IMR-90 (cell line): ENCODE results near the gene POC1B.

Experiments
- BHLHE40 ChIP-seq: fragments of 150-350 bp; IDR thresholded peaks from 2 replicates; pipeline ENCODE4 v1.6.1; 2016; ENCODE audit warnings: mild to moderate bottlenecking, low read depth, low read length
- CEBPB ChIP-seq: IDR thresholded peaks from 2 replicates; pipeline ENCODE4 v1.6.1; 2012; ENCODE audit warnings: low read depth, low read length, improper control_type of control experiment
- CTCF ChIP-seq: conservative IDR thresholded peaks from 2 replicates; pipeline ENCODE4 v1.5.1; 2012; ENCODE audit warnings: mild to moderate bottlenecking, low read depth, low read length, improper control_type of control experiment
- ELK1 ChIP-seq: fragments of 150-350 bp; IDR thresholded peaks from 2 replicates; pipeline ENCODE4 v1.6.1; 2016; ENCODE audit warnings: low read depth, mild to moderate bottlenecking, low read length, moderate library complexity, borderline replicate concordance
- FOS ChIP-seq: fragments of 150-350 bp; IDR thresholded peaks from 2 replicates; pipeline ENCODE4 v1.6.1; 2016; ENCODE audit warnings: low read depth, low read length
- MAFK ChIP-seq: IDR thresholded peaks from 2 replicates; pipeline ENCODE4 v1.6.1; 2012; ENCODE audit warnings: low read depth, low read length, improper control_type of control experiment
- MAZ ChIP-seq: IDR thresholded peaks from 2 replicates; pipeline ENCODE4 v1.6.1; 2012; ENCODE audit warnings: low read depth, mild to moderate bottlenecking, low read length, improper control_type of control experiment, moderate library complexity, borderline replicate concordance
- MXI1 ChIP-seq: IDR thresholded peaks from 2 replicates; pipeline ENCODE4 v1.6.1; 2012; ENCODE audit warnings: low read depth, mild to moderate bottlenecking, low read length, moderate library complexity, borderline replicate concordance
- NFE2L2 ChIP-seq: fragments of 150-350 bp; IDR thresholded peaks from 2 replicates; pipeline ENCODE4 v1.6.1; 2016; ENCODE audit warnings: low read depth, mild to moderate bottlenecking, low read length
- POLR2A ChIP-seq: IDR thresholded peaks from 2 replicates; pipeline ENCODE4 v1.6.1; 2012; ENCODE audit warnings: mild to moderate bottlenecking, low read depth, low read length
- RAD21 ChIP-seq: IDR thresholded peaks from 2 replicates; pipeline ENCODE4 v1.6.1; 2012; ENCODE audit warnings: low read length, improper control_type of control experiment
- RFX5 ChIP-seq: IDR thresholded peaks from 2 replicates; pipeline ENCODE4 v1.8.0; 2012; ENCODE audit warnings: low read depth, mild to moderate bottlenecking, low read length, moderate library complexity
- SMC3 ChIP-seq: fragments of 150-350 bp; IDR thresholded peaks from 2 replicates; pipeline ENCODE4 v1.6.1; 2016; ENCODE audit warnings: low read depth, mild to moderate bottlenecking, antibody characterized with exemption, low read length, moderate library complexity
- USF2 ChIP-seq: fragments of 150-350 bp; IDR thresholded peaks from 2 replicates; pipeline ENCODE4 v1.6.1; 2017; ENCODE audit warnings: mild to moderate bottlenecking, antibody characterized with exemption, low read length, low read depth

GRCh38 chr12:89389755-89390661, 135.8 kb downstream of the POC1B start:
- TF ChIP-seq CEBPB: no peak
- TF ChIP-seq CTCF: no peak
- TF ChIP-seq MAFK: no peak
- no peak for TF ChIP-seq NFE2L2
- no peak for TF ChIP-seq POLR2A
- TF ChIP-seq RAD21: no peak
- no peak for TF ChIP-seq FOS
- no peak for TF ChIP-seq MXI1
- TF ChIP-seq BHLHE40: no peak
- TF ChIP-seq ELK1: no peak
- no peak for TF ChIP-seq SMC3
- no peak for TF ChIP-seq USF2
- no peak for TF ChIP-seq RFX5
- TF ChIP-seq MAZ: no peak
